B cell (primary cell): ENCODE data around the gene ABHD2. TPM values are rescaled to one million over a fixed set of nuclear protein-coding genes. Genes with fewer than 3 reads are reported as not detected.

Experiments used
- ATAC-seq: fragments of 200-7000 bp; cut with Tn5 transposase; one replicate; pipeline ENCODE4 v1.10.0; 2021; ENCODE audit warnings: low read depth, mild to moderate bottlenecking, moderate number of reproducible peaks, moderate library complexity
- CTCF ChIA-PET: fragments of 350-600 bp; sonication (Branson Sonifier 250); formaldehyde crosslinking; loops from one replicate; lab custom pipeline; 2021; ENCODE audit warnings: antibody characterized with exemption, inconsistent platforms; lab: Charles Lee
- POLR2A ChIA-PET: fragments of 350-600 bp; sonication (Branson Sonifier 250); formaldehyde crosslinking; loops from one replicate; lab custom pipeline; 2021; ENCODE audit warnings: antibody characterized with exemption; lab: Charles Lee
- DNase-seq: peaks from one replicate; pipeline ENCODE4 v3.0.0; 2013
- H2AFZ ChIP-seq: 2 replicates; pipeline ENCODE4 v1.6.1; 2012; ENCODE audit warnings: mild to moderate bottlenecking, low read depth, low read length; ENCODE audit not compliant: insufficient read depth, poor library complexity, severe bottlenecking
- H3K27ac ChIP-seq, 2 donors: 1 replicate in 1 of 2; 2 replicates in 1 of 2; pipeline ENCODE4 v1.5.1; 2012 to 2013; ENCODE audit warnings: low read length in 2 of 2, mild to moderate bottlenecking in 2 of 2, moderate library complexity in 1 of 2
- H3K27me3 ChIP-seq, 4 experiments: fragments of 200-600 bp in 1 of 4; sonication (generic) in 1 of 4; replicated peaks in 1 of 4; 1 replicate in 2 of 4; 2 replicates in 2 of 4; pipeline versions ENCODE4 v1.6.1 to v1.7.0; 2013 to 2016; ENCODE audit warnings: low read length in 3 of 4, mild to moderate bottlenecking in 2 of 4, mixed read lengths in 1 of 4, moderate library complexity in 1 of 4; ENCODE audit not compliant: insufficient read depth in 4 of 4, control insufficient read depth in 3 of 4; ENCODE audit errors: control extremely low read depth in 1 of 4
- H3K36me3 ChIP-seq, 2 experiments: replicated peaks in 1 of 2; 1 replicate in 1 of 2; 2 replicates in 1 of 2; pipeline versions ENCODE4 v1.6.1 to v1.7.1; 2013; ENCODE audit warnings: low read length in 1 of 2; ENCODE audit not compliant: insufficient read depth in 2 of 2, control insufficient read depth in 1 of 2; ENCODE audit errors: control extremely low read depth in 1 of 2, extremely low read depth in 1 of 2
- H3K4me1 ChIP-seq, 2 donors: fragments of 200-600 bp in 1 of 2; sonication (generic) in 1 of 2; 1 replicate in 1 of 2; 2 replicates in 1 of 2; pipeline versions ENCODE4 v1.5.1 to v1.6.1; 2013 to 2017; ENCODE audit warnings: low read length in 2 of 2; ENCODE audit not compliant: control insufficient read depth in 2 of 2, insufficient read depth in 2 of 2
- H3K4me2 ChIP-seq: replicated peaks from 2 replicates; pipeline ENCODE3; 2012; ENCODE audit warnings: mild to moderate bottlenecking, low read depth, low read length; ENCODE audit not compliant: poor library complexity, severe bottlenecking
- H3K4me3 ChIP-seq, 5 experiments: fragments of 200-600 bp in 1 of 5; sonication (generic) in 1 of 5; 1 replicate in 3 of 5; 2 replicates in 2 of 5; pipeline versions ENCODE4 v1.5.1 to v1.7.0; 2011 to 2016; ENCODE audit warnings: low read length in 4 of 5, mild to moderate bottlenecking in 4 of 5, low read depth in 2 of 5, control low read depth in 1 of 5, moderate library complexity in 1 of 5; ENCODE audit not compliant: insufficient read depth in 1 of 5; ENCODE audit errors: control extremely low read depth in 1 of 5, extremely low read depth in 1 of 5
- H3K79me2 ChIP-seq: fragments of 200-600 bp; sonication (generic); one replicate; pipeline ENCODE4 v1.6.0; 2016; ENCODE audit warnings: low read length; ENCODE audit not compliant: control insufficient read depth, insufficient read depth
- H3K9ac ChIP-seq: fragments of 200-600 bp; sonication (generic); 2 replicates; pipeline ENCODE4 v1.6.1; 2017; ENCODE audit warnings: mild to moderate bottlenecking, low read length, moderate library complexity
- H3K9me3 ChIP-seq, 3 donors: one replicate each; pipeline versions ENCODE4 v1.6.1 to v1.7.1; 2013; ENCODE audit warnings: low read length in 2 of 3; ENCODE audit not compliant: control insufficient read depth in 2 of 3, insufficient read depth in 1 of 3; ENCODE audit errors: control extremely low read depth in 1 of 3
- H4K20me1 ChIP-seq: 2 replicates; pipeline ENCODE4 v1.6.0; 2012; ENCODE audit warnings: mild to moderate bottlenecking, low read length; ENCODE audit not compliant: insufficient read depth, control insufficient read depth, poor library complexity, severe bottlenecking
- H3K27ac Mint-ChIP-seq: one replicate; pipeline ENCODE4 v1.8.0; 2021; ENCODE audit warnings: mixed read lengths
- H3K27me3 Mint-ChIP-seq: one replicate; pipeline ENCODE4 v1.8.0; 2021; ENCODE audit warnings: mixed read lengths
- H3K4me1 Mint-ChIP-seq: one replicate; pipeline ENCODE4 v1.8.0; 2021; ENCODE audit warnings: mixed read lengths
- H3K4me3 Mint-ChIP-seq: one replicate; pipeline ENCODE4 v1.8.0; 2021; ENCODE audit warnings: mixed read lengths
- H3K9me3 Mint-ChIP-seq: one replicate; pipeline ENCODE4 v1.8.0; 2022; ENCODE audit warnings: mixed read lengths; ENCODE audit not compliant: insufficient read depth
- EZH2 ChIP-seq: IDR thresholded peaks from 2 replicates; pipeline ENCODE4 v1.6.1; 2012; ENCODE audit warnings: borderline replicate concordance, low read depth, mild to moderate bottlenecking, moderate library complexity, low read length; ENCODE audit not compliant: insufficient read depth, poor library complexity, severe bottlenecking
- WGBS: methylation state at CpG from one replicate; pipeline ENCODE4 v1.1.5; 2013; ENCODE audit warnings: missing lambda C conversion rate; ENCODE audit not compliant: insufficient coverage; 5-methylcytosine and 5-hydroxymethylcytosine counted together
- intact Hi-C: fragments of 100-400 bp; cut with micrococcal nuclease; formaldehyde crosslinking; loops from one replicate; pipeline ENCODE4 v1.10.0; 2022
- polyA plus RNA-seq: library from polyadenylated mRNA; depleted of rRNA; stranded (reverse); fragments of >200 nt; gene quantifications from 2 replicates; pipeline ENCODE4 v1.2.3, GENCODE V29; 2012
- total RNA-seq, 2 donors: library from RNA; stranded (reverse); fragments of 120-200 nt in 1 of 2; gene quantifications; 1 replicate in 1 of 2; 2 replicates in 1 of 2; pipeline versions ENCODE4 v1.2.3 to v1.2.4, GENCODE V29; 2013 to 2022
- TF ChIP-seq, protein P1 (sequence below): fragments of 200-600 bp; IDR thresholded peaks from one replicate; pipeline ENCODE4 v1.8.0; 2022; ENCODE audit warnings: antibody characterized with exemption, mild to moderate bottlenecking

The ABHD2 gene
- total and polyA plus RNA-seq, 2 donors (not counting 1 experiment from before 2014, with no cell fraction given), result 7.1 to 45.8 TPM

DNA sequence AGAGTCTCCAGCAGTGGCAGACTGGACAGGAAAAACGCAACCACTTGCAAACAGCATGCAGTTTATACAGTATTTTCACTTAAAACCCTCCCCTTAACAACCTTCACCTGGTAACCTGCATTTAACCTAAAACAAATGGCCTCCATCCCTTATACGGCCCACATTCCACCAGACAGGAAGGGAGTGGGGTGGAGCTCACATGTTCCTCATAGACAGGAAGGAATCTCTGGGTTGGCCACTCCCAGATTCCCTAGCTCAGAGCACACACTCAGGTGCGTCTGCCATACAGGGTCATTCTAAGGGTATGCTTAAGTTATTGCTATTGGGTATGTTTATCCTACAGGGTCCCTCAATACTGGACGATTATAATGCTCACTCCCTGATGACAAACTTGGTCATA is 16.8 kb upstream of the ABHD2 start:
- peaks cover 10% of the 10 kb centered on the region for H3K9me3 Mint-ChIP-seq
- no peak overlapping the region for H2AFZ ChIP-seq
- ATAC-seq, result no peak
- no peak overlapping the region for H3K4me2 ChIP-seq
- H3K4me3 ChIP-seq, result no peak overlapping the region
- no peaks in the 10 kb centered on the region for H3K4me1 Mint-ChIP-seq
- no peak overlapping the region for H3K9ac ChIP-seq
- peaks cover 0 to 18% (median 15%) of the 10 kb centered on the region in 3 donors for H3K9me3 ChIP-seq
- H4K20me1 ChIP-seq, result no peaks in the 10 kb centered on the region
- WGBS, result 83% methylated on average over 3 of the region's 4 CpGs
- CTCF ChIA-PET, result interaction anchor here (1.0 kb wide), 1 partner anchor 58 kb away, joined by 3 read pairs; no protein-coding TSS in a partner anchor
- H3K27ac ChIP-seq, result no peak overlapping the region
- H3K4me1 ChIP-seq, result peaks cover 0 to 3% of the 10 kb centered on the region in 2 donors
- no peaks in the 10 kb centered on the region for H3K79me2 ChIP-seq
- DNase-seq, result no peak
- no peaks in the 10 kb centered on the region for H3K36me3 ChIP-seq
- H3K27ac Mint-ChIP-seq, result no peak overlapping the region
- intact Hi-C loops, result no loop called here
- POLR2A ChIA-PET, result no interaction called here
- no peak for TF ChIP-seq EZH2
- TF ChIP-seq, protein P1, sequence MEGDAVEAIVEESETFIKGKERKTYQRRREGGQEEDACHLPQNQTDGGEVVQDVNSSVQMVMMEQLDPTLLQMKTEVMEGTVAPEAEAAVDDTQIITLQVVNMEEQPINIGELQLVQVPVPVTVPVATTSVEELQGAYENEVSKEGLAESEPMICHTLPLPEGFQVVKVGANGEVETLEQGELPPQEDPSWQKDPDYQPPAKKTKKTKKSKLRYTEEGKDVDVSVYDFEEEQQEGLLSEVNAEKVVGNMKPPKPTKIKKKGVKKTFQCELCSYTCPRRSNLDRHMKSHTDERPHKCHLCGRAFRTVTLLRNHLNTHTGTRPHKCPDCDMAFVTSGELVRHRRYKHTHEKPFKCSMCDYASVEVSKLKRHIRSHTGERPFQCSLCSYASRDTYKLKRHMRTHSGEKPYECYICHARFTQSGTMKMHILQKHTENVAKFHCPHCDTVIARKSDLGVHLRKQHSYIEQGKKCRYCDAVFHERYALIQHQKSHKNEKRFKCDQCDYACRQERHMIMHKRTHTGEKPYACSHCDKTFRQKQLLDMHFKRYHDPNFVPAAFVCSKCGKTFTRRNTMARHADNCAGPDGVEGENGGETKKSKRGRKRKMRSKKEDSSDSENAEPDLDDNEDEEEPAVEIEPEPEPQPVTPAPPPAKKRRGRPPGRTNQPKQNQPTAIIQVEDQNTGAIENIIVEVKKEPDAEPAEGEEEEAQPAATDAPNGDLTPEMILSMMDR, result no peak
- peaks cover 23% of the 10 kb centered on the region for H3K27me3 Mint-ChIP-seq
- H3K27me3 ChIP-seq, result peaks cover 0 to 11% (median 0%) of the 10 kb centered on the region in 4 experiments
- no peak overlapping the region for H3K4me3 Mint-ChIP-seq

DNA sequence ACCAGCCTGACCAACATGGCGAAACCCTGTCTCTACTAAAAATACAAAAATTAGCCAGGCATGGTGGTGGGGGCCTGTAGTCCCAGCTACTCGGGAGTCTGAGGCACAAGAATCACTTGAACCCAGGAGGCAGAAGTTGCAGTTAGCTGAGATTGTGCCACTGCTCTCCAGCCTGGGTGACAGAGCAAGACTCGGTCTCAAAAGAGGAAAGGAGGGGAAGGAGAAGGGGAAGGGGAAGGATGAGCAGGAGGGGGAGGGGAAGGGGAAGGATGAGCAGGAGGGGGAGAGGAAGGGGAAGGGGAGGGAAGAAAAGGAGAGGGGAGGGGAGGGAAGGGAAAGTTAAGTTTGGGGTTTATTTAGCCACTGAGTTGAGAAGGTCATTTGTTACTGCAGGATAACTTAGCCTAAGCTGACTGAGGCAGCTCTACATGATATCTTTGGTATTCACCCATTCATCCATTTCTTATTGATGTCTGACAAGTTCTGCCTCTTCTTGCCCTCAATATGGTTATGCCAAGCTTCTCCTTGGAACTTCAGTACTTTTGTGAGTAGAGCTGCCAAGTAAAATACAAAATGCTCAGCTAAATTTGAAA is 15.9 kb upstream of the ABHD2 start:
- no peak for ATAC-seq
- no peak for DNase-seq
- no peaks in the 10 kb centered on the region for H3K36me3 ChIP-seq
- H3K9me3 Mint-ChIP-seq, result peaks cover 4% of the 10 kb centered on the region
- H3K4me2 ChIP-seq, result no peak overlapping the region
- H3K9ac ChIP-seq, result no peak overlapping the region
- no peak for TF ChIP-seq EZH2
- TF ChIP-seq, protein P1, result no peak
- H3K27ac ChIP-seq, result no peak overlapping the region
- no peaks in the 10 kb centered on the region for H4K20me1 ChIP-seq
- H3K4me1 Mint-ChIP-seq, result no peaks in the 10 kb centered on the region
- no peak overlapping the region for H3K27ac Mint-ChIP-seq
- H3K9me3 ChIP-seq, result peaks cover 0 to 9% (median 8%) of the 10 kb centered on the region in 3 donors
- H3K4me1 ChIP-seq, result peaks cover 0 to 3% of the 10 kb centered on the region in 2 donors
- intact Hi-C loops, result no loop called here
- peaks cover 0 to 11% (median 0%) of the 10 kb centered on the region in 4 experiments for H3K27me3 ChIP-seq
- H3K4me3 Mint-ChIP-seq, result no peak overlapping the region
- ChIA-PET POLR2A (no interaction called here), CTCF (interaction anchor here (1.4 to 1.6 kb wide), 2 partner anchors 8 to 15 kb away, joined by 4 to 6 read pairs; no protein-coding TSS in a partner anchor)
- no peaks in the 10 kb centered on the region for H3K79me2 ChIP-seq
- peaks cover 23% of the 10 kb centered on the region for H3K27me3 Mint-ChIP-seq
- no peak overlapping the region for H3K4me3 ChIP-seq
- no peak overlapping the region for H2AFZ ChIP-seq
- 57% methylated on average over 2 of the region's 3 CpGs for WGBS
